Effector memory CD8-positive, alpha-beta T cell (primary cell): ENCODE measurements around the gene PSMD13.
"Not testable (repeated sequence)": the region's sequence is repeated elsewhere in the genome, so short reads cannot be mapped to it uniquely, and the experiment has no call there.

Experiments used
- ATAC-seq: fragments of 150-1000 bp; cut with Tn5 transposase; replicated peaks from 2 replicates; pipeline ENCODE4 v1.10.0; 2021; ENCODE audit warnings: mild to moderate bottlenecking, moderate library complexity
- DNase-seq, 3 experiments: peaks; one replicate each; pipeline ENCODE4 v3.0.0; 2021
- H3K27ac Mint-ChIP-seq, 2 donors: one replicate each; pipeline ENCODE4 v1.8.0; 2022; ENCODE audit warnings: mild to moderate bottlenecking in 2 of 2, mixed read lengths in 2 of 2, moderate library complexity in 2 of 2
- H3K27me3 Mint-ChIP-seq, 2 donors: one replicate each; pipeline ENCODE4 v1.8.0; 2022; ENCODE audit warnings: mixed read lengths in 2 of 2
- H3K36me3 Mint-ChIP-seq: one replicate; pipeline ENCODE4 v1.8.0; 2022; ENCODE audit warnings: mild to moderate bottlenecking, moderate library complexity, mixed read lengths; ENCODE audit not compliant: insufficient read depth
- H3K4me1 Mint-ChIP-seq, 2 donors: one replicate each; pipeline ENCODE4 v1.8.0; 2022; ENCODE audit warnings: low read depth in 2 of 2, mixed read lengths in 2 of 2
- H3K4me3 Mint-ChIP-seq, 2 donors: one replicate each; pipeline ENCODE4 v1.8.0; 2022; ENCODE audit warnings: mild to moderate bottlenecking in 2 of 2, mixed read lengths in 2 of 2, moderate library complexity in 2 of 2
- H3K9me3 Mint-ChIP-seq, 2 donors: one replicate each; pipeline ENCODE4 v1.8.0; 2022; ENCODE audit warnings: mixed read lengths in 2 of 2
- total RNA-seq, 9 experiments: gene quantifications; one replicate each; lab custom pipeline; 2026; lab: John Stamatoyannopoulos, UW

PSMD13 gene
- total RNA-seq: 51.9 to 315 (median 118) reads per million in 9 experiments

- peaks cover 38% of the 10 kb centered on the region for H3K36me3 Mint-ChIP-seq
- H3K4me3 Mint-ChIP-seq: peak within 1 kb of the TSS; percentile 96
- DNase-seq: peak; percentile 83 to 85 (median 85)
Observed at GRCh38 chr11:236774-237767, at the start of gene PSMD13. Gene PSMD13, plus strand, starts transcription at chr11:236976. Its CDS starts 74 bp downstream, at chr11:237050.

GRCh38 chr11:189200-189783, 47.5 kb upstream of the PSMD13 start:
- H3K9me3 Mint-ChIP-seq, H3K4me3 Mint-ChIP-seq, H3K4me1 Mint-ChIP-seq, ATAC-seq, DNase-seq, H3K27me3 Mint-ChIP-seq, H3K36me3 Mint-ChIP-seq, H3K27ac Mint-ChIP-seq: not testable (repeated sequence)

More at GRCh38 chr11:236774-237767, at the start of gene PSMD13:
- Mint-ChIP-seq H3K27me3 (no peaks in the 10 kb centered on the region), H3K9me3 (no peaks in the 10 kb centered on the region), H3K27ac (peak within 1 kb of the TSS; percentile 98 to 99), H3K4me1 (peaks cover 20 to 44% of the 10 kb centered on the region in 2 donors)
- peak; percentile 79 for ATAC-seq

- ATAC-seq (peak; percentile 58), DNase-seq (peak in 1 of 3 experiments; percentile 38)
- not testable (repeated sequence) for H3K27me3 Mint-ChIP-seq, H3K4me1 Mint-ChIP-seq, H3K27ac Mint-ChIP-seq, H3K36me3 Mint-ChIP-seq, H3K9me3 Mint-ChIP-seq, H3K4me3 Mint-ChIP-seq
Observed at GRCh38 chr11:189843-190311, 46.9 kb upstream of the PSMD13 start.

- H3K4me3 Mint-ChIP-seq, H3K27me3 Mint-ChIP-seq, H3K27ac Mint-ChIP-seq, H3K4me1 Mint-ChIP-seq, H3K36me3 Mint-ChIP-seq, H3K9me3 Mint-ChIP-seq, DNase-seq, ATAC-seq: not testable (repeated sequence)
Observed at GRCh38 chr11:190546-190945, 46.2 kb upstream of the PSMD13 start.

DNA sequence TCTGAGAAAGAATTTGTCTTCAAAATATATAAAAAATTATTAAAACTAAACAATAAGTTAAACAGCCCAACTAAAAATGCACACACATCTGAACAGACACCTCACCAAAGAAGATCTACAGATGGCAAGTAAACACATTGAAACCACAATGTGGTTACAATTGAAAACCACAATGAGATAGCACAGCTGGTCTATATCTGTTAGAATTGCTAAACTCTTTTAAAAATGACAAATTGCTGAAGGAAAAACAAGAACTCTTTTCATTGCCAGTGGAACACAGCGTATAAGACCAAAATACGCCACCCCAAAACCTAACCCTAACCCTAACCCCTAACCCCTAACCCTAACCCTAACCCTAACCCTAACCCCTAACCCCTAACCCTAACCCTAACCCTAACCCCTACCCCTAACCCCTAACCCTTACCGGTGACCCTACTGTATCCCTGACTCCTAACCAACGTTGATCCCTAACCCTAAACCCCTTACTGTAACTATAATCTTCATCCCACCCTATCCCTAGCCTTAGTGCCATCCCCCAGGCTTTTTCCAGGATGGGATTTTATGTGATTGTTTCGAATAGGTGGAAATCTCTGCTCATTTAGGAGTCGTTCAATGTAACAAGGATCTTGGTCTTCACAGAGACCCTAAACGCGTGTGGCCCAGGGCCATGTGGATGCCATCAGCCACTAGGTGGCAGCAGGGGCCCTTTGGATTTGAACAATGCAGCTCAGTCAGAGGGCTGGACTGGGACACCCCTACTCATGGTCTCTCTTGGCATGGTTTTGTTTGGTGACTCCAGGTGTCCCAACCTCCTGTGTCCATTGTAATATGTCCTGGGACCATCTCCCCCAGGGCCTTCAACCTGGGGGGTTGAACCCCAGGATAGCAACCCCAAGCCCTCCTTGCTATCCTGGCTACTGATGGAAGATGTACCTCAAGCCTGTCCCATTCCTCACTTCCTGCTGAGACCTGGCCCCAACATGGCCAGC, 45.0 kb upstream of the PSMD13 start:
- Mint-ChIP-seq H3K4me3 (peak overlapping the region in 1 of 2 donors; percentile 72), H3K27ac (peak overlapping the region in 1 of 2 donors; percentile 38)
- H3K36me3 Mint-ChIP-seq, H3K27me3 Mint-ChIP-seq, H3K9me3 Mint-ChIP-seq, H3K4me1 Mint-ChIP-seq: not testable (repeated sequence)
- ATAC-seq: peak; percentile 78
- DNase-seq: peak; percentile 42 to 57 (median 47)

- DNase-seq, H3K4me3 Mint-ChIP-seq, ATAC-seq, H3K9me3 Mint-ChIP-seq, H3K36me3 Mint-ChIP-seq, H3K4me1 Mint-ChIP-seq, H3K27me3 Mint-ChIP-seq: not testable (repeated sequence)
- H3K27ac Mint-ChIP-seq: peak within 1 kb of the TSS in 1 of 2 donors; percentile 38
Observed at GRCh38 chr11:192674-193128, 44.1 kb upstream of the PSMD13 start, which contains the start of gene SCGB1C1. Gene SCGB1C1, plus strand, starts transcription at chr11:193078. Its CDS starts 22 bp downstream, at chr11:193100.

GRCh38 chr11:193481-193880, 43.3 kb upstream of the PSMD13 start:
- ATAC-seq, H3K36me3 Mint-ChIP-seq, H3K27me3 Mint-ChIP-seq, DNase-seq, H3K4me1 Mint-ChIP-seq, H3K27ac Mint-ChIP-seq, H3K4me3 Mint-ChIP-seq, H3K9me3 Mint-ChIP-seq: not testable (repeated sequence)

- Mint-ChIP-seq H3K9me3 (no peaks in the 10 kb centered on the region), H3K27me3 (no peaks in the 10 kb centered on the region), H3K36me3 (peaks cover 3% of the 10 kb centered on the region), H3K4me3 (no peak overlapping the region), H3K27ac (no peak overlapping the region), H3K4me1 (peaks cover 2 to 7% of the 10 kb centered on the region in 2 donors)
- peak in 1 of 3 experiments; percentile 0 for DNase-seq
- no peak for ATAC-seq
Observed at GRCh38 chr11:196786-197731, 39.7 kb upstream of the PSMD13 start.

- DNase-seq: no peak
- peaks cover 8% of the 10 kb centered on the region for H3K36me3 Mint-ChIP-seq
- H3K27ac Mint-ChIP-seq: peak overlapping the region in 1 of 2 donors; percentile 83
- no peaks in the 10 kb centered on the region for H3K9me3 Mint-ChIP-seq
- peaks cover 6 to 10% of the 10 kb centered on the region in 2 donors for H3K4me1 Mint-ChIP-seq
- no peak overlapping the region for H3K4me3 Mint-ChIP-seq
- ATAC-seq: no peak
- H3K27me3 Mint-ChIP-seq: no peaks in the 10 kb centered on the region
Observed at GRCh38 chr11:197741-198235, 39.0 kb upstream of the PSMD13 start.

- Mint-ChIP-seq H3K27ac (peak overlapping the region; percentile 48 to 83), H3K9me3 (no peaks in the 10 kb centered on the region), H3K27me3 (no peaks in the 10 kb centered on the region), H3K36me3 (peaks cover 10% of the 10 kb centered on the region), H3K4me3 (no peak overlapping the region), H3K4me1 (peaks cover 11 to 16% of the 10 kb centered on the region in 2 donors)
- DNase-seq (no peak), ATAC-seq (no peak)
Observed at GRCh38 chr11:198236-198806, 38.5 kb upstream of the PSMD13 start.

DNA sequence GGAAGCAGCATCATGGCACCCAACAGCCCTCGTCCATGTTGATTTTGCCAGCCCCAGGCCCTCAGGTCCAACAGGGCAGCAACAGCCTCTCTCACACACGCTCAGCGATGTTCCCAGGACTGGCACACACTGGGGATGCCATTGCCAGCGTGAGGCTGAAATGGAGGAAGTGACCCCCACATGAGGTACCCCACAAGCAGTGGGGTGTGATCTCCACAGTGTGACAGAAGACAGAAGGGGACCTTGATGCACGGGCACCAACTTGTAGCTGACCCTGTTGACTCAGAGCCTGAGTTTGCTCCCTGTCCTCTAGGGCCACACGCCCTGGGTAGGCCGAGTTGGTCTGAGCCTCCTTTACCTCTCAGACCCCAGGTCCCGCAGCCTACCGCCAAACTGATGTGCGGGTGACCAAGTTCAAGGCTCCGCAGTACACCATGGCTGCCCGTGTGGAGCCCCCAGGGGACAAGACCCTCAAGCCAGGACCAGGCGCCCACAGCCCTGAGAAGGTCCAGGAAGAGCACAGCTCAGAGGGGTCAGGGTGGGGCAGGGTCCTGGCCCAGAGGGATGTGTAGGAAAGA, 37.7 kb upstream of the PSMD13 start:
- Mint-ChIP-seq H3K9me3 (no peaks in the 10 kb centered on the region), H3K36me3 (peaks cover 10% of the 10 kb centered on the region), H3K27ac (peak overlapping the region in 1 of 2 donors; percentile 48), H3K4me3 (no peak overlapping the region), H3K4me1 (peaks cover 19 to 22% of the 10 kb centered on the region in 2 donors), H3K27me3 (no peaks in the 10 kb centered on the region)
- DNase-seq (no peak), ATAC-seq (no peak)
